GM20000 (cell line): ENCODE measurements around the gene SLC4A7.
"Not testable (repeated sequence)": the region's sequence is repeated elsewhere in the genome, so short reads cannot be mapped to it uniquely, and the experiment has no call there.

ENCODE experiments used
- DNase-seq: peaks from one replicate; pipeline ENCODE4 v3.0.0; 2012; ENCODE audit warnings: low spot score
- CTCF ChIP-seq: IDR thresholded peaks from 2 replicates; pipeline ENCODE4 v1.5.1; 2012; ENCODE audit warnings: mild to moderate bottlenecking, control low read depth; ENCODE audit errors: extremely low read depth, missing control alignments

SLC4A7 gene

GRCh38 chr3:27333843-27334242 is 150.3 kb downstream of the SLC4A7 start:
- TF ChIP-seq CTCF = no peak
- no peak for DNase-seq

- not testable (repeated sequence) for DNase-seq
Observed at GRCh38 chr3:27328982-27329762, 155.0 kb downstream of the SLC4A7 start.

- TF ChIP-seq CTCF = no peak
- DNase-seq = no peak
Observed at GRCh38 chr3:27326629-27327545, 157.3 kb downstream of the SLC4A7 start.

GRCh38 chr3:27326202-27326601 is 158.0 kb downstream of the SLC4A7 start:
- TF ChIP-seq CTCF = no peak
- DNase-seq = no peak

DNA sequence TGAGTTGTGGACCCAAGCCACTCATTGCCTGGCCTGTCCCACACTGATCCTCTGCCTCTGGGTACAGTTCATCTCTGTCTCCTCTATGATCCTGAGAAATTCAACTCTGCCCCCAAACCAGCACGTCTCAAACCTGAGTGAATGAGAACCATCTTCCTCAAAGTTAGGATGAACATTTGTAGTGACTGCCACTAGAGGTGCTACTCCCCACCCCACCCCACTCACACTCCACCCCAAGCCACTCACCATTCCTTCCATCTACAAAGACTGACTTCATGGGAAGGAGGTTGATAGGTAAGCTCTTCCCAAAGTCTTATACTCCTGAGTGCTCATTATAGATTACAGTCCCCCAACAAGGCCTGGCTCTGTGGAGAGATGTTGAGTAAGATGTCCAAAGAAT is 158.8 kb downstream of the SLC4A7 start:
- DNase-seq = no peak
- no peak for TF ChIP-seq CTCF

- TF ChIP-seq CTCF = no peak
- no peak for DNase-seq
Observed at GRCh38 chr3:27324686-27325085, 159.5 kb downstream of the SLC4A7 start.

- no peak for TF ChIP-seq CTCF
Observed at GRCh38 chr3:27323087-27323570, 161.1 kb downstream of the SLC4A7 start.

More at GRCh38 chr3:27323087-27323570, 161.1 kb downstream of the SLC4A7 start:
- no peak for DNase-seq
